ENCODE data around the gene EMC8. TPM values are rescaled to one million over a fixed set of nuclear protein-coding genes. Genes with fewer than 3 reads are reported as not detected.

The EMC8 gene
- total RNA-seq, 1 experiment from 2014 or later = 38.2 TPM

DNA sequence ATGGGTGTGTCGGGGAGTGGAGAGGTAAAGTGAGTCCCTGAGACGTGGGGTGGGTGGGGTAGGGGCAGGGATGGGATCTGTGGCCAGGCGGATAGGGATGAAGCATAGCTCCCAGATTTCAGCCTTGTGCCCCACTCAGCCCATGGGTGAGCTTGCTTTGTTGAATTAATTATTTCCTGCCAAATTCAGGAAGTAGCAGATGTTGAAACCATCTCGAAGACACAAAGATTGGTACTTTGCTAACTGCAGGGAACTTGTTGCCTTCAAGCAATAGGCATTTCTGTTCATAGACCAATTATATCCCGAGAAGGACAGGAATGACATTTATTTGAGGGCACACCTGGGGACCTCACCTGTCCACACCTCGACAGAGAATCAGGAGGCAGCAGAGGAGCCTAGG lies 37.5 kb downstream of the EMC8 start:
- H3K9me3 ChIP-seq (ENCODE audit: insufficient read depth, low read depth) = no peaks in the 10 kb centered on the region
- ChIA-PET CTCF (no interaction called here), POLR2A (ENCODE audit: unreplicated experiment) (no interaction called here)
- H3K4me3 ChIP-seq = no peak overlapping the region
- H3K27ac ChIP-seq = no peak overlapping the region
- no TSS peak for BruUV-seq (replicated peaks)
- H3K9me2 ChIP-seq (ENCODE audit: insufficient read depth) = no peaks in the 10 kb centered on the region
- H4K20me1 ChIP-seq (ENCODE audit: insufficient read depth) = no peaks in the 10 kb centered on the region
- H3F3A ChIP-seq (ENCODE audit: insufficient read depth, low read depth) = 0 out of 2 replicates have a peak, but pooled peaks cover 3% of the 10 kb centered on the region
- no peaks in the 10 kb centered on the region for H3K36me3 ChIP-seq (ENCODE audit: low read depth)
- no peak for DNase-seq
- H3K79me2 ChIP-seq (ENCODE audit: low read depth) = no peaks in the 10 kb centered on the region
- no peaks in the 10 kb centered on the region for H3K27me3 ChIP-seq (ENCODE audit: insufficient read depth, low read depth)
- no peak overlapping the region for H3K4me2 ChIP-seq
- intact Hi-C loops (cut with micrococcal nuclease; ENCODE audit: unreplicated experiment) = no loop called here
- peaks cover under 1% of the 10 kb centered on the region; the same call in 1 of the 2 replicates for H3K4me1 ChIP-seq (replicated peaks; ENCODE audit: insufficient read depth)
- H2AFZ ChIP-seq = no peak overlapping the region
- no peak for TF ChIP-seq EZH2 (IDR thresholded peaks at IDR 0.05; ENCODE audit: low read depth)
- TF ChIP-seq, protein P1, sequence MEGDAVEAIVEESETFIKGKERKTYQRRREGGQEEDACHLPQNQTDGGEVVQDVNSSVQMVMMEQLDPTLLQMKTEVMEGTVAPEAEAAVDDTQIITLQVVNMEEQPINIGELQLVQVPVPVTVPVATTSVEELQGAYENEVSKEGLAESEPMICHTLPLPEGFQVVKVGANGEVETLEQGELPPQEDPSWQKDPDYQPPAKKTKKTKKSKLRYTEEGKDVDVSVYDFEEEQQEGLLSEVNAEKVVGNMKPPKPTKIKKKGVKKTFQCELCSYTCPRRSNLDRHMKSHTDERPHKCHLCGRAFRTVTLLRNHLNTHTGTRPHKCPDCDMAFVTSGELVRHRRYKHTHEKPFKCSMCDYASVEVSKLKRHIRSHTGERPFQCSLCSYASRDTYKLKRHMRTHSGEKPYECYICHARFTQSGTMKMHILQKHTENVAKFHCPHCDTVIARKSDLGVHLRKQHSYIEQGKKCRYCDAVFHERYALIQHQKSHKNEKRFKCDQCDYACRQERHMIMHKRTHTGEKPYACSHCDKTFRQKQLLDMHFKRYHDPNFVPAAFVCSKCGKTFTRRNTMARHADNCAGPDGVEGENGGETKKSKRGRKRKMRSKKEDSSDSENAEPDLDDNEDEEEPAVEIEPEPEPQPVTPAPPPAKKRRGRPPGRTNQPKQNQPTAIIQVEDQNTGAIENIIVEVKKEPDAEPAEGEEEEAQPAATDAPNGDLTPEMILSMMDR (conservative IDR thresholded peaks at IDR 0.05) = no peak

DNA sequence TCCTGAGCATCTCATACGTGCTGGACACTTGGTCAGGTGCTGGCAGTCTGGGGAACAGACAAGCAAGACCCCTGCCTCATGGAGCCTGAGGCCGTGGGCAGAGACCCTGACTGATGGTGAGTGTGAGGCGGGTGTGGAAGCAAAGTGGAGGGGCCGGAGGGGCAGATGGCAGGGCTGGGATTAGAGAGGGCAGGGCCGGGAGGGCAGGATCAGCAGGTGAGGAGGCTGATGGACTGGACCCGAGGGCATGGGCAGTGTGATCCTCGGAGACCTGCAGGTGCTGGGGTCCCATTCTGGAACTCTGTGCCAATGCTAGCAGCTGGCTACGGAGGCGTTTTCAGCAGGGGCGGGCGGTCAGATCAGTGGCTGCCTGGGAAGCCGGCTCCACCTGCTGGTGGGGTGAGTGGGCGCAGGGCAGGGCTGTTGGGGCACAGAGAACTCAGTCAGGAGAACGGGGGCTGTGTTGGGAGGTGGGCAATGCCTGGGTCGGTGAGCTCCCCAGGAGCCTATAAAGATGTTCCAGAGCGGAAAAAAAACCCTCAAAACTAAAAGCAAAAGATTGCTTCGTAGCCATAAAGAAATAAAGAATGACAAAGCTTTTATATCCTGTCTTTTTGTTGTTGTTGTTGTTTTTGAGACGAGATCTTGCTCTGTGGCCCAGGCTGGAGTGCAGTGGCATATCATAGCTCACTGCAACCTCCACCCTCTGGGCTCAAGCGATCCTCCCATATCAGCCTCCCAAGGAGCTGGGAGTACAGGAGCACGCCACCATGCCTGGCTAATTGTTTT lies 39.5 kb downstream of the EMC8 start:
- ChIA-PET POLR2A (ENCODE audit: unreplicated experiment) (interaction anchor here (0.6 kb wide), 1 partner anchor 438 kb away, joined by 16 read pairs; no protein-coding TSS in a partner anchor), CTCF (no interaction called here)
- DNase-seq = peak in 1 of 2 experiments; percentile 71
- H3K4me1 ChIP-seq (replicated peaks; ENCODE audit: insufficient read depth) = no peaks in the 10 kb centered on the region
- no peak overlapping the region for H2AFZ ChIP-seq
- intact Hi-C loops (cut with micrococcal nuclease; ENCODE audit: unreplicated experiment) = loop anchor here (1.0 kb wide), 2 partner anchors 85 to 101 kb away; no protein-coding TSS in a partner anchor
- H4K20me1 ChIP-seq (ENCODE audit: insufficient read depth) = no peaks in the 10 kb centered on the region
- H3K27ac ChIP-seq = no peak overlapping the region
- 0 out of 2 replicates have a peak, but pooled peaks cover 3% of the 10 kb centered on the region for H3F3A ChIP-seq (ENCODE audit: insufficient read depth, low read depth)
- no peaks in the 10 kb centered on the region for H3K9me2 ChIP-seq (ENCODE audit: insufficient read depth)
- no peak overlapping the region for H3K4me2 ChIP-seq
- no peaks in the 10 kb centered on the region for H3K27me3 ChIP-seq (ENCODE audit: insufficient read depth, low read depth)
- H3K4me3 ChIP-seq = no peak overlapping the region
- TF ChIP-seq, protein P1 (conservative IDR thresholded peaks at IDR 0.05) = peak; percentile 74
- no peak for TF ChIP-seq EZH2 (IDR thresholded peaks at IDR 0.05; ENCODE audit: low read depth)
- no peaks in the 10 kb centered on the region for H3K36me3 ChIP-seq (ENCODE audit: low read depth)
- H3K79me2 ChIP-seq (ENCODE audit: low read depth) = no peaks in the 10 kb centered on the region
- H3K9me3 ChIP-seq (ENCODE audit: insufficient read depth, low read depth) = no peaks in the 10 kb centered on the region
- BruUV-seq (replicated peaks) = no TSS peak

DNA sequence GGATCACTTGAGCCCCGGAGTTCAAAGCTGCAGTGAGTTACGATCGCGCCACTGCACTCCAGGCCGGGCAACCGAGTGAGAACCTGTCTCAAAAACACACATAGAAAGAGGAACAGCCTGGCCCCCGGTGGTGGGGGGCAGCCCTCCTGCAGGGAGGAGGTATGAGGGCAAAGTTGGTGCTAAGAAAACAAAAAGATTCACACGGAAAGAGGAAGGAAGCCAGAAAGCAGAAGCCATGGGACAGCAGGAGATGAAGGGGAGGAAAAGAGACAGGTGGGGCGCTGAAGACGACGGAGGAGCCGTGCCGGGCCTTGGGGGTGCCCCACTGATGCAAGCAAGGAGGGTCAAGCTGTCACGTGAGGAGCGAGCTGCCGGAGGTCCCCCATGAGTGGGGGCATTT lies 40.2 kb downstream of the EMC8 start:
- CTCF ChIA-PET = interaction anchor here (0.6 kb wide), 1 partner anchor 13 kb away, joined by 4 read pairs; no protein-coding TSS in a partner anchor

More for the DNA sequence above, 40.2 kb downstream of the EMC8 start:
- POLR2A ChIA-PET (ENCODE audit: unreplicated experiment) = no interaction called here
- H3K27ac ChIP-seq = no peak overlapping the region
- H3K27me3 ChIP-seq (ENCODE audit: insufficient read depth, low read depth) = no peaks in the 10 kb centered on the region
- no peaks in the 10 kb centered on the region for H4K20me1 ChIP-seq (ENCODE audit: insufficient read depth)
- H3K36me3 ChIP-seq (ENCODE audit: low read depth) = no peaks in the 10 kb centered on the region
- H3F3A ChIP-seq (ENCODE audit: insufficient read depth, low read depth) = 0 out of 2 replicates have a peak, but pooled peaks cover 3% of the 10 kb centered on the region
- TF ChIP-seq EZH2 (IDR thresholded peaks at IDR 0.05; ENCODE audit: low read depth) = no peak
- TF ChIP-seq, protein P1 (conservative IDR thresholded peaks at IDR 0.05) = no peak
- no peaks in the 10 kb centered on the region for H3K79me2 ChIP-seq (ENCODE audit: low read depth)
- H3K9me3 ChIP-seq (ENCODE audit: insufficient read depth, low read depth) = no peaks in the 10 kb centered on the region
- BruUV-seq (replicated peaks) = no TSS peak
- DNase-seq = no peak
- H3K4me3 ChIP-seq = no peak overlapping the region
- H2AFZ ChIP-seq = no peak overlapping the region
- no peak overlapping the region for H3K4me2 ChIP-seq
- H3K4me1 ChIP-seq (replicated peaks; ENCODE audit: insufficient read depth) = peaks cover 2% of the 10 kb centered on the region; the same call in 1 of the 2 replicates
- no peaks in the 10 kb centered on the region for H3K9me2 ChIP-seq (ENCODE audit: insufficient read depth)
- intact Hi-C loops (cut with micrococcal nuclease; ENCODE audit: unreplicated experiment) = no loop called here

All from PC-9 (cell line).